ENCODE data around the gene TOLLIP. TPM values are rescaled to one million over a fixed set of nuclear protein-coding genes. Genes with fewer than 3 reads are reported as not detected.
"Not testable (repeated sequence)": the region's sequence is repeated elsewhere in the genome, so short reads cannot be mapped to it uniquely, and the experiment has no call there.

Gene TOLLIP
- polyA plus RNA-seq, 5 donors, result 19.3 to 34.1 (median 25.0) TPM

- not testable (repeated sequence) for DNase-seq
Observed at GRCh38 chr11:1250411-1250810, 59.0 kb downstream of the TOLLIP start.

DNA sequence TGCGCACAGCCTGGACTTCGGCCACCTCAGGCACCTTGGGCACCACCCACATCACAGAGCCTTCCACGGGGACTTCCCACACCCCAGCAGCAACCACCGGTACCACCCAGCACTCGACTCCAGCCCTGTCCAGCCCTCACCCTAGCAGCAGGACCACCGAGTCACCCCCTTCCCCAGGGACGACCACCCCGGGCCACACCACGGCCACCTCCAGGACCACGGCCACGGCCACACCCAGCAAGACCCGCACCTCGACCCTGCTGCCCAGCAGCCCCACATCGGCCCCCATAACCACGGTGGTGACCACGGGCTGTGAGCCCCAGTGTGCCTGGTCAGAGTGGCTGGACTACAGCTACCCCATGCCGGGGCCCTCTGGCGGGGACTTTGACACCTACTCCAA lies 60.5 kb downstream of the TOLLIP start:
- not testable (repeated sequence) for DNase-seq

DNA sequence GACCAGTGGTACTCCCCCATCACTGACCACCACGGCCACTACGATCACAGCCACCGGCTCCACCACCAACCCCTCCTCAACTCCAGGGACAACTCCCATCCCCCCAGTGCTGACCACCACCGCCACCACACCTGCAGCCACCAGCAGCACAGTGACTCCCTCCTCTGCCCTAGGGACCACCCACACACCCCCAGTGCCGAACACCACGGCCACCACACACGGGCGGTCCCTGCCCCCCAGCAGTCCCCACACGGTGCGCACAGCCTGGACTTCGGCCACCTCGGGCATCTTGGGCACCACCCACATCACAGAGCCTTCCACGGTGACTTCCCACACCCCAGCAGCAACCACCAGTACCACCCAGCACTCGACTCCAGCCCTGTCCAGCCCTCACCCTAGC lies 62.4 kb downstream of the TOLLIP start:
- DNase-seq, result not testable (repeated sequence)

DNA sequence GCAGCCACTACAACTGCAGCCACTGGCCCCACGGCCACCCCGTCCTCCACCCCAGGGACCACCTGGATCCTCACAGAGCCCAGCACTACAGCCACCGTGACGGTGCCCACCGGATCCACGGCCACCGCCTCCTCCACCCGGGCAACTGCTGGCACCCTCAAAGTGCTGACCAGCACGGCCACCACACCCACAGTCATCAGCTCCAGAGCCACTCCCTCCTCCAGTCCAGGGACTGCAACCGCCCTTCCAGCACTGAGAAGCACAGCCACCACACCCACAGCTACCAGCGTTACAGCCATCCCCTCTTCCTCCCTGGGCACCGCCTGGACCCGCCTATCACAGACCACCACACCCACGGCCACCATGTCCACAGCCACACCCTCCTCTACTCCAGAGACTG lies 63.1 kb downstream of the TOLLIP start:
- not testable (repeated sequence) for DNase-seq

- DNase-seq, result not testable (repeated sequence)
Observed at GRCh38 chr11:1245717-1246116, 63.7 kb downstream of the TOLLIP start.

GRCh38 chr11:1244557-1244956 lies 64.9 kb downstream of the TOLLIP start:
- DNase-seq, result not testable (repeated sequence)

- DNase-seq, result not testable (repeated sequence)
Observed at GRCh38 chr11:1243521-1243920, 65.9 kb downstream of the TOLLIP start.

DNA sequence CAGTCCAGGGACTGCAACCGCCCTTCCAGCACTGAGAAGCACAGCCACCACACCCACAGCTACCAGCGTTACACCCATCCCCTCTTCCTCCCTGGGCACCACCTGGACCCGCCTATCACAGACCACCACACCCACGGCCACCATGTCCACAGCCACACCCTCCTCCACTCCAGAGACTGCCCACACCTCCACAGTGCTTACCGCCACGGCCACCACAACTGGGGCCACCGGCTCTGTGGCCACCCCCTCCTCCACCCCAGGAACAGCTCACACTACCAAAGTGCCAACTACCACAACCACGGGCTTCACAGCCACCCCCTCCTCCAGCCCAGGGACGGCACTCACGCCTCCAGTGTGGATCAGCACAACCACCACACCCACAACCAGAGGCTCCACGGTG lies 66.7 kb downstream of the TOLLIP start:
- DNase-seq, result not testable (repeated sequence)

- no peak for DNase-seq
Observed at GRCh38 chr11:1242289-1242688, 67.1 kb downstream of the TOLLIP start.

GRCh38 chr11:1241706-1242105 lies 67.7 kb downstream of the TOLLIP start:
- no peak for DNase-seq

- no peak for DNase-seq
Observed at GRCh38 chr11:1240771-1241170, 68.7 kb downstream of the TOLLIP start.

- DNase-seq, result no peak
Observed at GRCh38 chr11:1239596-1240205, 69.7 kb downstream of the TOLLIP start.

- peak in 1 of 2 donors; percentile 17 for DNase-seq
Observed at GRCh38 chr11:1238767-1239595, 70.5 kb downstream of the TOLLIP start.

DNA sequence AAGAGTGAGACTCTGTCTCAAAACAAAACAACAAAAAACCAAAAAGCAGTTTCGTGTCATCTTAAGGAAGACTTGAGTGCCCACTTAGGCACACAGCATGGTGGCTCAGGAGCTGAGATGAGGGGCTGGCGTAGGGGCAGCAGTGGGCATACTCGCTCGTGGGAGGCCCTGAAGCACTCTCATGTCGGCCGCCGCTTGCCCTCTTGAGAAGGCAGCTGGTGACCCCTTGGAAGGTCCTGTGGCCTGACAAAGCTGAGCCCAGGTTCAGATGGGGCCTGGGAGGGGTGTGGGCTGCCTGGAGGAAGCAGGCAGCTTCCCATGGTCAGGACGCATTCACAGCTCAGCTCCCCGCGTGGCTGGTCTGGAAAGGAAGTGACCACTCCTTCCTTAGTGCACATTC lies 71.6 kb downstream of the TOLLIP start:
- no peak for DNase-seq

GRCh38 chr11:1237128-1237580 lies 72.3 kb downstream of the TOLLIP start:
- DNase-seq, result no peak

DNA sequence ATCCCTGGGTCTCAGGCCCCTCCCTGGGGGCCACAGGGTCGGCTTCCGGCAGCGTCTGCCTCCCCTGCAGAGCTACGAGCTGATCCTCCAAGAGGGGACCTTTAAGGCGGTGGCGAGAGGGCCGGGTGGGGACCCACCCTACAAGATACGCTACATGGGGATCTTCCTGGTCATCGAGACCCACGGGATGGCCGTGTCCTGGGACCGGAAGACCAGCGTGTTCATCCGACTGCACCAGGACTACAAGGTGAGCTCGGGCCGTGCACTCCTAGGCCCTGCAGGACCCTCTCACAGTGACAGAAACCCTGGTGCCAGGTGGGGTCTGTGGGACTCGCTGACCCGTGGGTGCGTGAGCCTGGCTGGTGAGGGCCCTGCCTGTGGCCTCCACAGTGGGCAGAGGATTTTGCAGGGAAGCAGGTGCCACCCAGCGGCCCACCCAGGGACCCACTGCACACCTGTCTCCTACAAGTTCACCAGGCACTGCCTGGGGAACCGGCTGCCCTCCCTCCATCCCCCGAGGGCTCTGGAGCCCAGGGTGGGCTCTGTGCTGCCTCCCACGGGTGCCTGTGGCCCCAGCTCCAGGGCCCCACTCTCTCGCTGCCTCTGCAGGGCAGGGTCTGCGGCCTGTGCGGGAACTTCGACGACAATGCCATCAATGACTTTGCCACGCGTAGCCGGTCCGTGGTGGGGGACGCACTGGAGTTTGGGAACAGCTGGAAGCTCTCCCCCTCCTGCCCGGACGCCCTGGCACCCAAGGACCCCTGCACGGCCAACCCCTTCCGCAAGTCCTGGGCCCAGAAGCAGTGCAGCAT lies 72.9 kb downstream of the TOLLIP start:
- DNase-seq, result no peak

GRCh38 chr11:1235901-1236315 lies 73.5 kb downstream of the TOLLIP start:
- DNase-seq, result no peak

DNA sequence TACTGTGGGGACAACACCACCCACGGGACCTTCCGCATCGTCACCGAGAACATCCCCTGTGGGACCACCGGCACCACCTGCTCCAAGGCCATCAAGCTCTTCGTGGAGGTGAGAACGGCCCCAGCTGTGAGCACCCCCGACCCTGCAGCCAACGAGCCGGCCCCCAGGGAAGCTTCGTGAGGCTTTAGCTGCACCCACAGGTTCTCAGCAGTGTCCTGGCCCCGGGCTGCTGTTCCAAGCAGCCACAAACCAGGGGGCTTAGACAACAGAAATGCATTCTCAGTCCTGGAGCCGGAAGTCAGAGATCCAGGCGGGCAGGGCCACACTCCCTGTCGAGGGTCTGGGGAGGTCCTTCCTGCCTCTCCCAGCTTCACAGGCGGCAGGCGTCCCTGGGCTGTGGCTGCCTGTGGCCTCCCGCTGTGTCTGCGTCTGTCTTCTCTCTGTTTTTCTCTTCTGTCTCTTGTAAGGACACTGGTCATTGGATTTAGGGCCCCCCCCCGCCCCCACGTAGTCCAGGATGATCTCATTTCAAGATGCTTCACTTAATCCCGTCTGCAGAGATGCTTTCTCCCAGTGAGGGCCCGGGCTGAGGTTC lies 74.0 kb downstream of the TOLLIP start:
- DNase-seq, result no peak

GRCh38 chr11:1234771-1235305 lies 74.6 kb downstream of the TOLLIP start:
- no peak for DNase-seq

DNA sequence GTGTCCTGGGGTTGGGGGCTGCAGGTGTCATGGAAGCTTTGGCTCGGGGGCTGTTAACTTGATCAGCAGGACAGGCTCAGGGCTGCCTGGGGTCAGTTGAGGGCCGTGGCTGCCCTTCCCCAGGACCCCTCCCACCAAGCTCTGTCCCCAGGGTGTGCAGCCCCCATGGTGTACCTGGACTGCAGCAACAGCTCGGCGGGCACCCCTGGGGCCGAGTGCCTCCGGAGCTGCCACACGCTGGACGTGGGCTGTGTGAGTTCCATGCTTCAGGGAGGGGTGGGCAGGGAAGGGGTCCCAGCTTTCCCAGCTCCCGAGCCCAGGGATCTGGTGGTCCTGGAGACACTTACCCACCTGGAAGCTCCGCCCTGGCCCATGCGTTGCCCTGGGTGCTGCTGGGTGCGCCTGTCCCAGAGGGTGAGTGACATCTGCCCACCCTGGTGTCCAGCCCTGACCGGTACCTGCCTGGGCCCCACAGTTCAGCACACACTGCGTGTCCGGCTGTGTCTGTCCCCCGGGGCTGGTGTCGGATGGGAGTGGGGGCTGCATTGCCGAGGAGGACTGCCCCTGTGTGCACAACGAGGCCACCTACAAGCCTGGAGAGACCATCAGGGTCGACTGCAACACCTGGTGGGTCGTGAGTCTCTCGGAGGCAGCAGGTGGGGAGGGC lies 75.2 kb downstream of the TOLLIP start:
- no peak for DNase-seq
